ENCODE data around the gene ISLR. TPM values are rescaled to one million over a fixed set of nuclear protein-coding genes. Genes with fewer than 3 reads are reported as not detected.

ISLR gene
- total and polyA plus RNA-seq, 2 of the 4 experiments (the other 2 are of a cell fraction), result under 0.01 to 0.79 TPM

DNA sequence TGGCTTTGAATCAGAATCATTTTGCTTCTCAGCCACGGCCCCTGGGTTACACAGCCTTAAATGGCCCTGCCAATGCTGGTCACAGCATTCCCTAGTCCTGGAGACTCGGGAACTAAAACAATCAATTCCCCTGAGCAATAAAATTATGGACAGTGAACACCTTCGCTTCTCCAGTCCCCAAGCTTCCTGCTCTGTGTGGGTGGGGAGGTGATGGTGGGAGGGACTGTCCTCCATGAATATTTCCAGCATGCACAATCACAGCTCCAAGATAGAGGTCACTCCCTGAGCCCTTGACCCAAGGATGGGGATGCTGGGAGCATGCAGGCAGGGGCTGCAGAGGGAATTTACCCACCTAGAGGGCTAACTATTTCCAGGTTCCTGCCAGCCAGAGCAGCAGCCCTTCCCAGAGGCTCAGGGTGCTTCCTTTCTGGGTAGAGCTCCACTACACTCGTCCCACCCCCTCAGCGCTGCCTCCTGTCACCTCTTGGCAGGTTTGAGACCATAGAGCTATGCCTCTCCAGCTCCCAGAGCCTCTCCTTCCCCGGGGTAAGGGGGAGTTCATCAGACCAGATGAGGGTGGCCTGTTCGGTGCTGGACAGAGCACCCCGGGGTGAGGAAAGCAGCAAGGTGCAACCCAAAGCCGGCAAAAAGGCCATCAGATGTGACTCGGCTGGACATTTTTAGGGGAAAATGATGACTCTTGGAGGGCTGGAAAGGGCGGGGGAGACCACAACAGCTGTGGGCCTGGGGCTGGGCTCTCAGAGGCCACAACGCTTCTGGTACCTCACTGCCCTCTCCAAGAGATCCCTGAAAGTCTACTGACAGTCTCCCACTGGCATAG is 48.1 kb downstream of the ISLR start:
- CTCF ChIA-PET, result interaction anchor here (0.7 to 1.2 kb wide), 2 partner anchors 12 to 219 kb away, joined by 3 read pairs; no protein-coding TSS in a partner anchor
- Histone ChIP-seq H4K20me1 (ENCODE audit: insufficient read depth, low read length) (0 out of 2 replicates have a peak, but pooled peaks cover 3% of the 10 kb centered on the region), H2BK120ac (ENCODE audit: low read depth, low read length) (no peak overlapping the region), H3K9me1 (ENCODE audit: insufficient read depth, low read length) (no peaks in the 10 kb centered on the region), H2AFZ (replicated peaks; ENCODE audit: low read length, poor library complexity) (no peak overlapping the region), H3K14ac (replicated peaks; ENCODE audit: low read depth, low read length) (no peak overlapping the region), H4K8ac (ENCODE audit: low read depth in 2 of 2, low read length in 2 of 2) (no peak overlapping the region), H2BK15ac (ENCODE audit: low read depth, low read length) (no peak overlapping the region), H4K5ac (ENCODE audit: low read depth, low read length) (no peak overlapping the region), H2BK20ac (ENCODE audit: low read depth, low read length) (no peak overlapping the region), H3K4me1 (ENCODE audit: control insufficient read depth, insufficient read depth, low read length) (no peaks in the 10 kb centered on the region), H2AK9ac (replicated peaks; ENCODE audit: low read depth, low read length, poor library complexity) (no peak overlapping the region), H3K4ac (ENCODE audit: low read depth, low read length) (no peak overlapping the region), H3K27me3 (ENCODE audit: control insufficient read depth, insufficient read depth, low read length) (peaks cover 69% of the 10 kb centered on the region), H2BK5ac (ENCODE audit: low read depth, low read length, poor library complexity, severe bottlenecking) (no peak overlapping the region), H3K9me3 (ENCODE audit: control insufficient read depth, insufficient read depth, low read length) (no peaks in the 10 kb centered on the region), H3K27ac (ENCODE audit: insufficient read depth, low read length) (no peak overlapping the region), H3K18ac (ENCODE audit: low read depth, low read length) (no peak overlapping the region), H2AK5ac (ENCODE audit: low read depth, low read length) (no peak overlapping the region), H3K56ac (ENCODE audit: extremely low read depth, insufficient read depth, low read length) (no peak overlapping the region), H3K4me2 (ENCODE audit: low read depth, low read length) (no peak overlapping the region), H3K23ac (ENCODE audit: low read depth, low read length) (no peak overlapping the region), H3K79me1 (ENCODE audit: low read depth in 1 of 2, low read length in 2 of 2) (no peaks in the 10 kb centered on the region), H3K4me3 (ENCODE audit: insufficient read depth, low read depth, low read length) (no peak overlapping the region), H3K9ac (ENCODE audit: low read depth, low read length) (no peak overlapping the region), H4K91ac (ENCODE audit: insufficient read depth, low read depth, low read length) (no peak overlapping the region), H3K36me3 (ENCODE audit: control insufficient read depth, insufficient read depth, low read length) (no peaks in the 10 kb centered on the region)
- in situ Hi-C loops (cut with MboI; ENCODE audit: low sequenced_read_pairs) (no loop called here), intact Hi-C loops (cut with micrococcal nuclease) (no loop called here), dilution Hi-C loops (cut with HindIII; ENCODE audit: low sequenced_read_pairs, unreplicated experiment) (no loop called here)
- BruUV-seq (replicated peaks), result no TSS peak
- POLR2A ChIA-PET (ENCODE audit: unreplicated experiment), result no interaction called here
- WGBS, 2 experiments (ENCODE audit: extremely low coverage in 2 of 2, insufficient read length in 1 of 2), result 68% methylated on average over 5 of the region's 12 CpGs; no CpG with 5 or more reads in 1 of the 2 experiments
- no peak for DNase-seq
- no peak for ATAC-seq (ENCODE audit: low read depth)
- TF ChIP-seq RFX5 (IDR thresholded peaks at IDR 0.05; ENCODE audit: low read depth, low read length) (no peak), NFE2L2 (IDR thresholded peaks at IDR 0.05; ENCODE audit: low read depth, low read length) (no peak), BHLHE40 (IDR thresholded peaks at IDR 0.05; ENCODE audit: low read depth, low read length) (no peak), MAZ (IDR thresholded peaks at IDR 0.05; ENCODE audit: borderline replicate concordance, low read depth, low read length) (no peak), RCOR1 (IDR thresholded peaks at IDR 0.05; ENCODE audit: insufficient replicate concordance, low read length) (no peak), POLR2A (IDR thresholded peaks at IDR 0.05; ENCODE audit: low read depth, low read length) (no peak), FOS (IDR thresholded peaks at IDR 0.05; ENCODE audit: low read depth, low read length) (no peak), RAD21 (IDR thresholded peaks at IDR 0.05; ENCODE audit: low read length) (no peak), SMC3 (IDR thresholded peaks at IDR 0.05; ENCODE audit: low read depth, low read length) (no peak), MAFK (IDR thresholded peaks at IDR 0.05; ENCODE audit: low read depth, low read length) (no peak), CHD1 (IDR thresholded peaks at IDR 0.05; ENCODE audit: low read depth, low read length) (no peak), MXI1 (IDR thresholded peaks at IDR 0.05; ENCODE audit: borderline replicate concordance, low read depth, low read length) (no peak)
- TF ChIP-seq, protein P1, sequence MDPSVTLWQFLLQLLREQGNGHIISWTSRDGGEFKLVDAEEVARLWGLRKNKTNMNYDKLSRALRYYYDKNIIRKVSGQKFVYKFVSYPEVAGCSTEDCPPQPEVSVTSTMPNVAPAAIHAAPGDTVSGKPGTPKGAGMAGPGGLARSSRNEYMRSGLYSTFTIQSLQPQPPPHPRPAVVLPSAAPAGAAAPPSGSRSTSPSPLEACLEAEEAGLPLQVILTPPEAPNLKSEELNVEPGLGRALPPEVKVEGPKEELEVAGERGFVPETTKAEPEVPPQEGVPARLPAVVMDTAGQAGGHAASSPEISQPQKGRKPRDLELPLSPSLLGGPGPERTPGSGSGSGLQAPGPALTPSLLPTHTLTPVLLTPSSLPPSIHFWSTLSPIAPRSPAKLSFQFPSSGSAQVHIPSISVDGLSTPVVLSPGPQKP (IDR thresholded peaks at IDR 0.05; ENCODE audit: borderline replicate concordance, low read depth, low read length), result no peak
- TF ChIP-seq, protein P2, sequence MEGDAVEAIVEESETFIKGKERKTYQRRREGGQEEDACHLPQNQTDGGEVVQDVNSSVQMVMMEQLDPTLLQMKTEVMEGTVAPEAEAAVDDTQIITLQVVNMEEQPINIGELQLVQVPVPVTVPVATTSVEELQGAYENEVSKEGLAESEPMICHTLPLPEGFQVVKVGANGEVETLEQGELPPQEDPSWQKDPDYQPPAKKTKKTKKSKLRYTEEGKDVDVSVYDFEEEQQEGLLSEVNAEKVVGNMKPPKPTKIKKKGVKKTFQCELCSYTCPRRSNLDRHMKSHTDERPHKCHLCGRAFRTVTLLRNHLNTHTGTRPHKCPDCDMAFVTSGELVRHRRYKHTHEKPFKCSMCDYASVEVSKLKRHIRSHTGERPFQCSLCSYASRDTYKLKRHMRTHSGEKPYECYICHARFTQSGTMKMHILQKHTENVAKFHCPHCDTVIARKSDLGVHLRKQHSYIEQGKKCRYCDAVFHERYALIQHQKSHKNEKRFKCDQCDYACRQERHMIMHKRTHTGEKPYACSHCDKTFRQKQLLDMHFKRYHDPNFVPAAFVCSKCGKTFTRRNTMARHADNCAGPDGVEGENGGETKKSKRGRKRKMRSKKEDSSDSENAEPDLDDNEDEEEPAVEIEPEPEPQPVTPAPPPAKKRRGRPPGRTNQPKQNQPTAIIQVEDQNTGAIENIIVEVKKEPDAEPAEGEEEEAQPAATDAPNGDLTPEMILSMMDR (conservative IDR thresholded peaks at IDR 0.05; ENCODE audit: low read depth, low read length), result no peak
- TF ChIP-seq, protein P3, sequence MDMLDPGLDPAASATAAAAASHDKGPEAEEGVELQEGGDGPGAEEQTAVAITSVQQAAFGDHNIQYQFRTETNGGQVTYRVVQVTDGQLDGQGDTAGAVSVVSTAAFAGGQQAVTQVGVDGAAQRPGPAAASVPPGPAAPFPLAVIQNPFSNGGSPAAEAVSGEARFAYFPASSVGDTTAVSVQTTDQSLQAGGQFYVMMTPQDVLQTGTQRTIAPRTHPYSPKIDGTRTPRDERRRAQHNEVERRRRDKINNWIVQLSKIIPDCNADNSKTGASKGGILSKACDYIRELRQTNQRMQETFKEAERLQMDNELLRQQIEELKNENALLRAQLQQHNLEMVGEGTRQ (IDR thresholded peaks at IDR 0.05; ENCODE audit: low read depth, low read length), result no peak
